K562 (cell line): Measurements from ENCODE around the gene SARS2. TPM values are rescaled to one million over a fixed set of nuclear protein-coding genes. Genes with fewer than 3 reads are reported as not detected.

Experiments used
- ATAC-seq: fragments of 200-7000 bp; cut with Tn5 transposase; 3 replicates; pipeline ENCODE4 v1.9.1; 2020; ENCODE audit warnings: moderate library complexity
- BruUV-seq: library from RNA; stranded (reverse); fragments of 400-500 nt; replicated peaks from 2 replicates; lab custom pipeline; 2021; lab: Mats Ljungman, UMichigan
- CTCF ChIA-PET: fragments of 300-600 bp; formaldehyde crosslinking; extraction: SDS; loops from one replicate; lab custom pipeline; 2021; ENCODE audit warnings: low intra/inter-chr PET ratio; lab: Yijun Ruan, JAX
- POLR2A ChIA-PET: fragments of 300-600, 350-650 bp; sonication (Branson Sonifier 250); formaldehyde crosslinking; extraction: SDS; loops from one replicate; lab custom pipeline; 2021; ENCODE audit warnings: antibody characterized with exemption, inconsistent platforms; lab: Yijun Ruan, JAX
- DNase-seq, 4 experiments: peaks; one replicate each; pipeline versions ENCODE4 v3.0.0 to v3.0.0-alpha.2; 2011 to 2018; ENCODE audit warnings: low spot score in 3 of 4, mixed read lengths in 3 of 4; ENCODE audit errors: extremely low read depth in 1 of 4
- FAIRE-seq: peaks from 2 replicates; lab custom pipeline; 2011; peaks lifted over from hg19 to GRCh38; lab: Jason Lieb, UNC
- H2AFZ ChIP-seq: 2 replicates; pipeline ENCODE4 v1.6.0; 2011; ENCODE audit warnings: low read depth, low read length, control low read depth, inconsistent platforms
- H3K27ac ChIP-seq: fragments of 200-600 bp; 3 replicates; pipeline ENCODE4 v1.8.0; 2011; ENCODE audit warnings: low read depth, mild to moderate bottlenecking, control low read depth, inconsistent platforms, low read length, moderate library complexity, mixed read lengths; ENCODE audit errors: extremely low read depth
- H3K27me3 ChIP-seq, 2 experiments: fragments of 300-600 bp in 1 of 2; 2 replicates in 1 of 2; 3 replicates in 1 of 2; pipeline versions ENCODE4 v1.6.0 to v1.8.0; 2011; ENCODE audit warnings: inconsistent platforms in 2 of 2, low read length in 2 of 2, mild to moderate bottlenecking in 1 of 2, mixed read lengths in 1 of 2, moderate library complexity in 1 of 2; ENCODE audit not compliant: control insufficient read depth in 2 of 2, insufficient read depth in 2 of 2
- H3K36me3 ChIP-seq: fragments of 300-600 bp; 3 replicates; pipeline ENCODE4 v1.8.0; 2011; ENCODE audit warnings: mild to moderate bottlenecking, low read length, inconsistent platforms; ENCODE audit not compliant: control insufficient read depth, insufficient read depth
- H3K4me1 ChIP-seq, 2 experiments: fragments of 200-600 bp in 1 of 2; replicated peaks in 1 of 2; 2 replicates in 1 of 2; 3 replicates in 1 of 2; pipeline versions ENCODE4 v1.5.1 to v1.8.0; 2011; ENCODE audit warnings: inconsistent platforms in 2 of 2, low read length in 2 of 2, mild to moderate bottlenecking in 1 of 2, mixed read lengths in 1 of 2, moderate library complexity in 1 of 2; ENCODE audit not compliant: control insufficient read depth in 2 of 2, insufficient read depth in 2 of 2
- H3K4me2 ChIP-seq: 2 replicates; pipeline ENCODE4 v1.6.1; 2011; ENCODE audit warnings: low read length, control low read depth, inconsistent platforms, mixed read lengths; ENCODE audit not compliant: insufficient read depth
- H3K4me3 ChIP-seq: fragments of 200-600 bp; sonication (generic), shearing (Covaris generic); 2 replicates; pipeline ENCODE4 v1.5.1; 2016; ENCODE audit warnings: control low read depth, inconsistent platforms
- H3K79me2 ChIP-seq: fragments of 200-600 bp; 3 replicates; pipeline ENCODE4 v1.8.0; 2011; ENCODE audit warnings: low read length, inconsistent platforms; ENCODE audit not compliant: control insufficient read depth, insufficient read depth
- H3K9ac ChIP-seq, 2 experiments: 2 replicates each; pipeline versions ENCODE4 v1.6.0 to v1.6.1; 2011; ENCODE audit warnings: low read depth in 2 of 2, low read length in 2 of 2, control low read depth in 1 of 2, inconsistent platforms in 1 of 2, mild to moderate bottlenecking in 1 of 2, mixed read lengths in 1 of 2; ENCODE audit not compliant: insufficient read depth in 1 of 2
- H3K9me1 ChIP-seq: one replicate; pipeline ENCODE4 v1.6.0; 2011; ENCODE audit warnings: inconsistent platforms, mild to moderate bottlenecking, low read length, moderate library complexity; ENCODE audit not compliant: control insufficient read depth, insufficient read depth
- H3K9me3 ChIP-seq: replicated peaks from 2 replicates; pipeline ENCODE4 v1.5.1; 2011; ENCODE audit warnings: low read depth, low read length, inconsistent platforms; ENCODE audit not compliant: control insufficient read depth, insufficient read depth
- H4K20me1 ChIP-seq: replicated peaks from 2 replicates; pipeline ENCODE4 v1.6.1; 2011; ENCODE audit warnings: low read length, inconsistent platforms, mixed read lengths; ENCODE audit not compliant: control insufficient read depth, insufficient read depth
- CBFA2T3 ChIP-seq: fragments of 450-650 bp; IDR thresholded peaks from 2 replicates; pipeline ENCODE4 v1.6.1; 2017
- CC2D1A ChIP-seq: fragments of 450-650 bp; IDR thresholded peaks from 2 replicates; pipeline ENCODE4 v1.6.1; 2017; ENCODE audit warnings: mild to moderate bottlenecking
- DPF2 ChIP-seq: fragments of 450-650 bp; IDR thresholded peaks from 2 replicates; pipeline ENCODE4 v1.6.1; 2016
- GABPB1 ChIP-seq: sonication (generic); formaldehyde crosslinking; IDR thresholded peaks from 2 replicates; pipeline ENCODE4 v1.8.0; 2022; ENCODE audit warnings: mild to moderate bottlenecking, missing genetic modification reagents
- IRF9 ChIP-seq: fragments of 450-650 bp; IDR thresholded peaks from 2 replicates; pipeline ENCODE4 v1.6.1; 2016; ENCODE audit warnings: missing biosample characterization, missing genetic modification characterization
- NR2C1 ChIP-seq, 2 experiments: fragments of 450-650 bp; IDR thresholded peaks; 2 replicates each; pipeline ENCODE4 v1.6.1; 2017; ENCODE audit warnings: mild to moderate bottlenecking in 2 of 2, antibody characterized with exemption in 1 of 2, inconsistent platforms in 1 of 2, missing compliant biosample characterization in 1 of 2, missing genetic modification characterization in 1 of 2
- RUNX1 ChIP-seq: sonication (generic); IDR thresholded peaks from 2 replicates; pipeline ENCODE4 v1.6.1; 2016; ENCODE audit warnings: antibody characterized with exemption, low read depth
- SETDB1 ChIP-seq: IDR thresholded peaks from one replicate; pipeline ENCODE4 v1.6.1; 2012; ENCODE audit warnings: low read length, control low read depth, inconsistent platforms
- SNRNP70 ChIP-seq: fragments of 200-400 bp; formaldehyde crosslinking; optimal IDR thresholded peaks from 2 replicates; pipeline ENCODE3; 2017; ENCODE audit warnings: low read depth, low read length
- SRSF9 ChIP-seq: fragments of 200-400 bp; formaldehyde crosslinking; IDR thresholded peaks from 2 replicates; pipeline ENCODE4 v1.6.1; 2017; ENCODE audit warnings: low read depth, low read length, borderline replicate concordance
- XRCC3 ChIP-seq: fragments of 450-650 bp; IDR thresholded peaks from 2 replicates; pipeline ENCODE4 v1.6.1; 2017; ENCODE audit warnings: mild to moderate bottlenecking, moderate library complexity
- ZNF280B ChIP-seq: fragments of 250-450 bp; sonication (Bioruptor Pico); IDR thresholded peaks from 2 replicates; pipeline ENCODE4 v1.5.1; 2021; ENCODE audit warnings: mild to moderate bottlenecking
- ZNF518B ChIP-seq: fragments of 250-450 bp; sonication (Bioruptor Pico); IDR thresholded peaks from 2 replicates; pipeline ENCODE4 v1.5.0; 2021; ENCODE audit warnings: mild to moderate bottlenecking, moderate library complexity
- WGBS: fragments of 100-300 bp; shearing (Covaris generic); methylation state at CpG from one replicate; pipeline ENCODE4 v1.1.6; 2016; ENCODE audit warnings: low coverage, mixed read lengths; ENCODE audit not compliant: insufficient coverage; ENCODE audit errors: missing lambda C conversion rate; 5-methylcytosine and 5-hydroxymethylcytosine counted together
- in situ Hi-C: fragments of 300-500 bp; cut with MboI; formaldehyde crosslinking; loops from 4 replicates; pipeline ENCODE4 v1.15.0; 2018; ENCODE audit warnings: inconsistent platforms, mixed read lengths
- intact Hi-C: fragments of 100-400 bp; cut with micrococcal nuclease; formaldehyde crosslinking; loops from 2 replicates; pipeline ENCODE4 v1.14.2; 2022
- polyA plus RNA-seq, 8 experiments: library from polyadenylated mRNA; depleted of rRNA in 4 of 8; stranded (reverse) in 5 of 8; unstranded in 3 of 8; fragments of >200 nt; fragmentation: Nextera tagmentation in 2 of 8; fragmentation: Illumina TruSeq in 1 of 8; extraction: Ambion mirVana in 2 of 8; extraction: Trizol in 1 of 8; gene quantifications; 2 replicates each; pipeline versions ENCODE4 v1.2.1 to v1.2.3, GENCODE V29; 2011 to 2014; ENCODE audit warnings: inconsistent platforms in 1 of 8, missing spikeins in 1 of 8
- total RNA-seq, 7 experiments: library from RNA; depleted of rRNA in 6 of 7; stranded (reverse); fragments of >200 nt in 6 of 7; fragmentation: Illumina TruSeq in 2 of 7; extraction: Trizol in 2 of 7; gene quantifications; 2 replicates each; pipeline versions ENCODE4 v1.2.1 to v1.2.3, GENCODE V29; 2011 to 2021; ENCODE audit warnings: low replicate concordance in 1 of 7
- TF ChIP-seq, protein P1 (sequence below): fragments of 450-650 bp; conservative IDR thresholded peaks from 2 replicates; pipeline ENCODE4 v1.6.1; 2016; ENCODE audit warnings: missing genetic modification characterization, low read depth, mild to moderate bottlenecking, control low read depth, missing compliant biosample characterization

Gene SARS2
- total and polyA plus RNA-seq, 9 of the 15 experiments (the other 6 are each of a cell fraction or from before 2014, with no cell fraction given) = 3.1 to 59.1 (median 31.7) TPM

- Histone ChIP-seq H3K9ac (no peak overlapping the region; a peak in 1 of 4 replicates), H3K9me3 (no peaks in the 10 kb centered on the region; the same call in 1 of the 2 replicates), H4K20me1 (no peaks in the 10 kb centered on the region), H3K27ac (no peak overlapping the region), H3K27me3 (no peaks in the 10 kb centered on the region), H3K79me2 (no peaks in the 10 kb centered on the region), H3K4me2 (no peak overlapping the region), H3K4me1 (peaks cover 0 to 5% of the 10 kb centered on the region in 2 experiments; a peak in 1 of 5 replicates), H3K9me1 (no peaks in the 10 kb centered on the region), H3K36me3 (peaks cover 12% of the 10 kb centered on the region; the same call in 1 of the 3 replicates), H3K4me3 (no peak overlapping the region), H2AFZ (no peak overlapping the region)
- in situ Hi-C loops (no loop called here), intact Hi-C loops (loop anchor here (5.0 kb wide), 1 partner anchor 551 kb away; the partner anchor contains the start of gene FAM98C)
- CTCF ChIA-PET = no interaction called here
- no peak for FAIRE-seq
- WGBS = 64% methylated on average over 4 of the region's 4 CpGs
- ATAC-seq = no peak
- BruUV-seq = no TSS peak
- POLR2A ChIA-PET = interaction anchor here (0.7 kb wide), 1 partner anchor 410 kb away, joined by 3 read pairs; no protein-coding TSS in a partner anchor
- TF ChIP-seq, protein P1, sequence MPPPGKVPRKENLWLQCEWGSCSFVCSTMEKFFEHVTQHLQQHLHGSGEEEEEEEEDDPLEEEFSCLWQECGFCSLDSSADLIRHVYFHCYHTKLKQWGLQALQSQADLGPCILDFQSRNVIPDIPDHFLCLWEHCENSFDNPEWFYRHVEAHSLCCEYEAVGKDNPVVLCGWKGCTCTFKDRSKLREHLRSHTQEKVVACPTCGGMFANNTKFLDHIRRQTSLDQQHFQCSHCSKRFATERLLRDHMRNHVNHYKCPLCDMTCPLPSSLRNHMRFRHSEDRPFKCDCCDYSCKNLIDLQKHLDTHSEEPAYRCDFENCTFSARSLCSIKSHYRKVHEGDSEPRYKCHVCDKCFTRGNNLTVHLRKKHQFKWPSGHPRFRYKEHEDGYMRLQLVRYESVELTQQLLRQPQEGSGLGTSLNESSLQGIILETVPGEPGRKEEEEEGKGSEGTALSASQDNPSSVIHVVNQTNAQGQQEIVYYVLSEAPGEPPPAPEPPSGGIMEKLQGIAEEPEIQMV (tag) = no peak
- TF ChIP-seq CBFA2T3 = no peak
- no peak for TF ChIP-seq RUNX1
- TF ChIP-seq ZNF280B = no peak
- no peak for TF ChIP-seq XRCC3
- no peak for TF ChIP-seq IRF9
- no peak for TF ChIP-seq CC2D1A
- no peak for TF ChIP-seq NR2C1 (IDR thresholded peaks at IDR 0.05)
- TF ChIP-seq NR2C1 (tag; IDR thresholded peaks at IDR 0.05) = no peak
- no peak for TF ChIP-seq SRSF9
- no peak for TF ChIP-seq ZNF518B (CRISPR knock-in tag)
- no peak for TF ChIP-seq SETDB1
- no peak for TF ChIP-seq GABPB1 (CRISPR knock-in tag)
- no peak for TF ChIP-seq DPF2
- TF ChIP-seq SNRNP70 = no peak
- no peak for DNase-seq
These were observed 23.1 kb upstream of the SARS2 start for GRCh38 chr19:38953677-38954076.
